Activated naive CD8-positive, alpha-beta T cell treated with anti-CD3 and anti-CD28 coated beads, Interleukin-2, amount 50 U/mL, for 24 hours (primary cell): Measurements from ENCODE around the gene HYPK.
"Not testable (repeated sequence)": the region's sequence is repeated elsewhere in the genome, so short reads cannot be mapped to it uniquely, and the experiment has no call there.

Experiments
- ATAC-seq: fragments of 150-1000 bp; cut with Tn5 transposase; one replicate; pipeline ENCODE4 v1.10.0; 2021
- DNase-seq: peaks from one replicate; pipeline ENCODE4 v3.0.0; 2021
- H3K27ac Mint-ChIP-seq: one replicate; pipeline ENCODE4 v1.8.0; 2021; ENCODE audit warnings: mild to moderate bottlenecking, mixed read lengths
- H3K27me3 Mint-ChIP-seq: one replicate; pipeline ENCODE4 v1.8.0; 2021; ENCODE audit warnings: mixed read lengths
- H3K36me3 Mint-ChIP-seq: one replicate; pipeline ENCODE4 v1.8.0; 2021; ENCODE audit warnings: low read depth, mixed read lengths
- H3K4me1 Mint-ChIP-seq: one replicate; pipeline ENCODE4 v1.8.0; 2021; ENCODE audit warnings: mixed read lengths
- H3K4me3 Mint-ChIP-seq: one replicate; pipeline ENCODE4 v1.8.0; 2021; ENCODE audit warnings: mild to moderate bottlenecking, moderate library complexity, mixed read lengths
- H3K9me3 Mint-ChIP-seq: one replicate; pipeline ENCODE4 v1.8.0; 2021; ENCODE audit warnings: mixed read lengths

HYPK gene

DNA sequence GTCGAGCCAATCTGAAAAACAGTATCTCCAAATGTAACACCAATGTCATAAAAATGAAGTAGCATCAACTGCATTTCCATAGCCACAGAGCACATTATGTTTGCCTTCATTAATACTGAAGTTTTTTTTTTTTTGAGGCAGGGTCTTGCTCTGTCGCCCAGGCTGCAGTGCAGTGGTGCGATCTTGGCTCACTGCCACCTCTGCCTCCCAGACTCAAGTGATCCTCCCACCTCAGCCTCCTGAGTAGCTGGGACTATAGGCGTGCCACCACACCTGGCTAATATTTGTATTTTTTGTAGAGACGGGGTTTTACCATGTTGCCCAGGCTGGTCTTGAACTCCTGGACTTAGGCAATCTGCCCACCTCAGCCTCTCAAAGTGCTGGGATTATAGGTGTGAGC, 14.7 kb downstream of the HYPK start:
- peaks cover 59% of the 10 kb centered on the region for H3K36me3 Mint-ChIP-seq

GRCh38 chr15:43821505-43821904, 21.1 kb downstream of the HYPK start:
- peak overlapping the region; percentile 55 for H3K4me3 Mint-ChIP-seq
- peaks cover 37% of the 10 kb centered on the region for H3K36me3 Mint-ChIP-seq
- no peak for ATAC-seq
- H3K4me1 Mint-ChIP-seq, result peaks cover 57% of the 10 kb centered on the region
- DNase-seq, result no peak
- H3K27ac Mint-ChIP-seq, result peak overlapping the region; percentile 2
- H3K9me3 Mint-ChIP-seq, result peaks cover 4% of the 10 kb centered on the region
- H3K27me3 Mint-ChIP-seq, result no peaks in the 10 kb centered on the region

More for the DNA sequence above, 14.7 kb downstream of the HYPK start:
- H3K27ac Mint-ChIP-seq, DNase-seq, H3K27me3 Mint-ChIP-seq, H3K9me3 Mint-ChIP-seq, H3K4me3 Mint-ChIP-seq, ATAC-seq, H3K4me1 Mint-ChIP-seq: not testable (repeated sequence)

DNA sequence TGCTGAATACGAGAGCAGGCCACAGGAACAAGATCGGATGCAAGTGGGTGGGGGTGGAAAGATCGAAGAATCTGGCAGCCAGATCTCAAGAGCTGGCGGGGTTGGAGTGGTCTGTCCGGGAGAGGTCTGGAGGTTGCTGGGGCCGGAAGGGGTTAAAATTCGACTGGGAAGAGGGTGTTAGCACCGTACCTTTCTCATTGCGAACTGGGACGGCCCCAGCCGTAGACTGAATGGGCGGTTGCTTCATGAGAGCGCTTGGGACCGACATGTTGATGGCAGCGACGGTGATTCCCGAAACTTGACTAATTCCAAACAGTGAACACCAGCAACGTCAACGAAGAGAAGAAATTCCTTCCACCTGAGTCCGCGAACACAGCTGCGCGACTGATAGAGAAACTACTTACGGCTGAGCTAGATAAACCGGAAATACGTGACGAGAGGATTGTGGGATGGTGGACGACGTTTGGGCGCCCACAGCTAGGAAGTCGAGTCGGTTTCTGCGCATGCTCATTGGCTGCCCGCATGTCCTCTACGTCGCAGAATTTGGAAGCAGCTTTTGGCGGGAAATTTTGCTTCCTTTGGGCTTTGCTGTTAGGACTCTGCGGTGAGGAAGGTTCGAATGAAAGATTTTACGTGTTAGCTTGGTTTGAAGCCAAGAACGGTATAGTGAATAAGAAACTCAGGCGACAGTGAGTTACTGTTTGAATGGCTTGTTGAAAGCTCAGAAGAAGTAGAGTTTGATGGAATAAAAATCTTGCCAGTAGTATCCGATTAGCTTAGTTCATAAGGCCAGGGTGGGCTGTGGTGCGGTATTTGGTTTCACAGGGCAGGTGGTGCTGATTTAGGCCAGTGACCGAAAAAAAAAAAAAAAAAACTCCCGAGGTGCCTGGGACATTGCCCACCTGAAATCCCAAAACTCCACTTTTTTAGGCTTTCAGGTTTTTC, 24.2 kb downstream of the HYPK start, which contains the start of gene MFAP1:
MFAP1 (minus strand) TSS at position 389 of the 945 bp plus-strand sequence; CDS start at position 268, 121 bp downstream.
- Mint-ChIP-seq H3K4me1 (peaks cover 76% of the 10 kb centered on the region), H3K4me3 (peak within 1 kb of the TSS; percentile 96), H3K9me3 (peaks cover 4% of the 10 kb centered on the region), H3K27ac (peak within 1 kb of the TSS; percentile 94), H3K36me3 (peaks cover 36% of the 10 kb centered on the region), H3K27me3 (no peaks in the 10 kb centered on the region)
- DNase-seq, result peak; percentile 91
- peak; percentile 87 for ATAC-seq

DNA sequence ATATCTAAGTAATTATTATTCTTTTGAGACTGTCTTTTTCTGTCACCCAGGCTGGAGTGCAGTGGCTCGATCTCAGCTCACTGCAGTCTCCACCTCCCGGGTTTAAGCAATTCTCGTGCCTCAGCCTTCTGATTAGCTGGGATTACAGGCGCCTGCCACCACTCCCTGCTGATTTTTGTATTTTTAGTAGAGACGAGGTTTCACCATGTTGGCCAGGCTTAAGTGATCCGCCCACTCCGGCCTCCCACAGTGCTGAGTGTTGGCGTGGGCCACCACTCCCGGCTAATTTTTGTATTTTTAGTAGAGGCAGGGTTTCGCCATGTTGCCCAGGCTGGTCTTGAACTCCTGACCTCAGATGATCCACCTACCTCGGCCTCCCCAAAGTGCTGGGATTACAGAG, 24.9 kb downstream of the HYPK start:
- peaks cover 40% of the 10 kb centered on the region for H3K36me3 Mint-ChIP-seq
- H3K9me3 Mint-ChIP-seq, H3K27me3 Mint-ChIP-seq, ATAC-seq, H3K27ac Mint-ChIP-seq: not testable (repeated sequence)
- peaks cover 80% of the 10 kb centered on the region for H3K4me1 Mint-ChIP-seq
- peak; percentile 11 for DNase-seq
- peak overlapping the region; percentile 91 for H3K4me3 Mint-ChIP-seq

- peak overlapping the region; percentile 92 for H3K27ac Mint-ChIP-seq
- H3K27me3 Mint-ChIP-seq, result no peaks in the 10 kb centered on the region
- H3K4me3 Mint-ChIP-seq, result peak overlapping the region; percentile 91
- H3K4me1 Mint-ChIP-seq, result peaks cover 80% of the 10 kb centered on the region
- H3K36me3 Mint-ChIP-seq, result peaks cover 42% of the 10 kb centered on the region
- ATAC-seq (no peak), DNase-seq (peak; percentile 14)
- peaks cover 4% of the 10 kb centered on the region for H3K9me3 Mint-ChIP-seq
Observed at GRCh38 chr15:43826029-43826507, 25.7 kb downstream of the HYPK start.

DNA sequence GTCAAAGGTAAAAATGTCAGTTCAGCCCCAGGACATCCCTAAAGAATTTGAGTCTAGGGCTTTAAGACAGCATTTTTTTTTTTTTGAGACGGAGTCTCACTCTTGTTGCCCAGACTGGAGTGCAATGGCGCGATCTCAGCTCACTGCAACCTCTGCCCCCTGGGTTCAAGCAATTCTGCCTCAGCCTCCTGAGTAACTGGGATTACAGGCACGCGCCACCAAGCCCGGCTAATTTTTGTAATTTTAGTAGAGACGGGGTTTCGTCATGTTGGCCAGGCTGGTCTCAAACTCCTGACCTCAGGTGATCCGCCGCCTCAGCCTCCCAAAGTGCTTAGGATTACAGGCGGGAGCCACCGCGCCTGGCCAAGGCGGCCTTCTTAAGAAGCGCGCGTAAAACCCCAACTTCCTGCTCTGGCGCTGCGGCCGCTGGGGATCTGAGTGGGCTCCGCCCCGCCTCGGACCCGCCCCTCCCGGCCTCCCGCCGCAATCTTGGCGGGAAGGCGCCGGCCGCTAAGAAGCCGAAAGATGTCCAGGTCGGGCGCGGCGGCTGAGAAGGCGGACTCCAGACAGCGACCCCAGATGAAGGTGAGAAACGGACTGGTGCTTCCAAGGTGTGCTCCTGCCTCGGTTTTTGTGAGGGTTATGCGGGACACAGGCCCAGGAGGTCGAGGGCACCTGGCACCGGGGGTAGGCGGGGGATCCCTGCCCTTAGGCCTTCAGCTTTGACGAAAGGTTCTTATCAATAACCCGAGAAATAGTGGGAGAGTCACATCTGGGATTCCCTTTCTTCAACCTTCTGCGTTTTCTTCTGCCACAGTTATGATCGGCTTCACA, 26.3 kb downstream of the HYPK start, which contains the start of gene WDR76:
WDR76 (plus strand) TSS at position 495 of the 834 bp plus-strand sequence; CDS start at position 526, 31 bp downstream.
- Mint-ChIP-seq H3K9me3 (peaks cover 4% of the 10 kb centered on the region), H3K4me1 (peaks cover 77% of the 10 kb centered on the region), H3K27ac (peak within 1 kb of the TSS; percentile 92), H3K27me3 (no peaks in the 10 kb centered on the region), H3K4me3 (peak within 1 kb of the TSS; percentile 91), H3K36me3 (peaks cover 38% of the 10 kb centered on the region)
- DNase-seq (peak; percentile 88), ATAC-seq (peak; percentile 79)

DNA sequence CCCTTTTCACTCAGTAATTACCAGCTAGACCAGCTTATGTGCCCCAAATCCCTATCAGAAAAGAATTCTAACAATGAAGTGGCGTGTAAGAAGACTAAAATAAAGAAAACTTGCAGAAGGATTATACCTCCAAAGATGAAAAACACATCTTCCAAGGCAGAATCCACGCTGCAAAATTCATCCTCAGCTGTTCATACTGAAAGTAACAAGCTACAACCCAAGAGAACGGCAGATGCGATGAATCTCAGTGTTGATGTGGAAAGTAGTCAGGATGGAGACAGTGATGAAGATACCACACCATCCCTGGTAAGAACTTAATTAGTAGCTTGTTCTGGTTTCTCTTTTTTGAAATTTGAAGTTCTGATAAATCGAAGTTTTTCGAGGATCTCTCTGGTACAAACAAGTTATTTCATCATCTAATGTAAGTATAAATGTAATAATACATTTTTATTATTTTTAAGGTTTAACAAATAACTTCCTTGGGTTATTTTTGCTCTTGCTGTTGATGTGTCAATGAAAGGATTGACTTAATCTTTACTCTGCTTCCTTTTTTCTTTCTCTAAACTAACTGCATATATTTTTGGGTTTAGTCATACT, 27.8 kb downstream of the HYPK start:
- H3K9me3 Mint-ChIP-seq, result peaks cover 4% of the 10 kb centered on the region

GRCh38 chr15:43829951-43830540, 29.6 kb downstream of the HYPK start:
- not testable (repeated sequence) for H3K27me3 Mint-ChIP-seq, H3K9me3 Mint-ChIP-seq, DNase-seq, ATAC-seq
- H3K4me3 Mint-ChIP-seq, result peak overlapping the region; percentile 26
- peak overlapping the region; percentile 27 for H3K27ac Mint-ChIP-seq
- peaks cover 55% of the 10 kb centered on the region for H3K4me1 Mint-ChIP-seq
- peaks cover 42% of the 10 kb centered on the region for H3K36me3 Mint-ChIP-seq

More for the DNA sequence above, 27.8 kb downstream of the HYPK start:
- peak; percentile 12 for DNase-seq
- Mint-ChIP-seq H3K4me1 (peaks cover 70% of the 10 kb centered on the region), H3K27me3 (no peaks in the 10 kb centered on the region), H3K4me3 (peak overlapping the region; percentile 91), H3K36me3 (peaks cover 41% of the 10 kb centered on the region), H3K27ac (peak overlapping the region; percentile 92)
- ATAC-seq, result peak; percentile 31

DNA sequence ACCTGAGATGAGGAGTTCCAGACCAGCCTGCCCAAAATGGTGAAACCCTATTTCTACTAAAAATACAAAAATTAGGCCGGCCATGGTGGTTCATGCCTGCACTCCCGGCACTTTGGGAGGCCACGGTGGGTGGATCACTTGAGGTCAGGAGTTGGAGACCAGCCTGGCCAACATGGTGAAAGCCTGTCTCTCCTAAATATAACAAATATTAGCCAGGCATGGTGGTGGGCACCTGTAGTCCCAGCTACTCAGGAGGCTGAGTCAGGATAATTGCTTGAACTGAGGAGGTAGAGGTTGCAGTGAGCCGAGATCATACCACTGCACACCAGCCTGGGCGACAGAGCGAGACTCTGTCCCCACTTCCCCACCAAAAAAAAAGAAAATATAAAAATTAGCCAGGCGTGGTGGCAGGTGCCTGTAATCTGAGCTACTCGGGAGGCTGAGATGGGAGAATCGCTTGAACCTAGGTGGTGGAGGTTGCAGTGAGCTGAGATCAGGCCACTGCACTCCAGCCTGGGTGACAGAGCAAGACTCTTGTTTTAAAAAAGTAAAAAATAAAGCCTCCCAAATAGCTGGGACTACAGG, 30.4 kb downstream of the HYPK start:
- not testable (repeated sequence) for H3K27me3 Mint-ChIP-seq, ATAC-seq, DNase-seq, H3K9me3 Mint-ChIP-seq, H3K27ac Mint-ChIP-seq, H3K4me3 Mint-ChIP-seq
- Mint-ChIP-seq H3K36me3 (peaks cover 45% of the 10 kb centered on the region), H3K4me1 (peaks cover 48% of the 10 kb centered on the region)

DNA sequence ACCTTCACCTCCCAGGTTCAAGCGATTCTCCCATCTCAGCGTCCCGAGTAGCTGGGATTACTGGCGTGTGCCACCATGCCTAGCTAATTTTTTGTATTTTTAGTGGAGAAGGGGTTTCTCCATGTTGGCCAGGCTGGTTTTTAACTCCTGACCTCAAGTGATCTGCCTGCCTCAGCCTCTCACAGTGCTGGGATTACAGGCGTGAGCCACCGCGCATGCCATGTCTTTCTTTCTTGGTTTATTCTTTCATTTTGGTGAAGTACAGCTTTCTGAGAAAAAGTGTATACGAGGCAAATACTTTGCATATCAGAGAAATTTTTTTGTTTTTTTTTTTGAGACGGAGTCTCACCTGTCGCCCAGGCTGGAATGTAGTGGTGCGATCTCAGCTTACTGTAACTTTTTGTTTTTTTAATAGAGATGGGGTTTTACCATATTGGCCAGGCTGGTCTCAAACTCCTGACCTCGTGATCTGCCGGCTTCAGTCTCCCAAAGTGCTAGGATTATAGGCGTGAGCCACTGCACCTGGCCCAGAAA, 31.2 kb downstream of the HYPK start:
- H3K27me3 Mint-ChIP-seq, H3K27ac Mint-ChIP-seq, H3K4me3 Mint-ChIP-seq, DNase-seq, H3K9me3 Mint-ChIP-seq, ATAC-seq: not testable (repeated sequence)
- Mint-ChIP-seq H3K36me3 (peaks cover 53% of the 10 kb centered on the region), H3K4me1 (peaks cover 40% of the 10 kb centered on the region)

- not testable (repeated sequence) for ATAC-seq, H3K4me3 Mint-ChIP-seq, H3K27me3 Mint-ChIP-seq, H3K9me3 Mint-ChIP-seq, DNase-seq, H3K27ac Mint-ChIP-seq
- H3K36me3 Mint-ChIP-seq, result peaks cover 55% of the 10 kb centered on the region
- H3K4me1 Mint-ChIP-seq, result peaks cover 34% of the 10 kb centered on the region
Observed at GRCh38 chr15:43832485-43832884, 32.1 kb downstream of the HYPK start.

GRCh38 chr15:43845421-43845820, 45.0 kb downstream of the HYPK start:
- DNase-seq (no peak), ATAC-seq (no peak)
- Mint-ChIP-seq H3K27me3 (no peaks in the 10 kb centered on the region), H3K27ac (no peak overlapping the region), H3K4me3 (no peak overlapping the region), H3K36me3 (peaks cover 44% of the 10 kb centered on the region), H3K4me1 (no peaks in the 10 kb centered on the region), H3K9me3 (no peaks in the 10 kb centered on the region)

GRCh38 chr15:43851251-43851650, 50.9 kb downstream of the HYPK start:
- DNase-seq, result no peak
- H3K27me3 Mint-ChIP-seq, result no peaks in the 10 kb centered on the region
- H3K27ac Mint-ChIP-seq, result no peak overlapping the region
- H3K4me1 Mint-ChIP-seq, result peaks cover 6% of the 10 kb centered on the region
- peaks cover 48% of the 10 kb centered on the region for H3K36me3 Mint-ChIP-seq
- no peak for ATAC-seq
- H3K4me3 Mint-ChIP-seq, result no peak overlapping the region
- no peaks in the 10 kb centered on the region for H3K9me3 Mint-ChIP-seq
